K562 (cell line): ENCODE measurements around the gene PSMB2. TPM values are rescaled to one million over a fixed set of nuclear protein-coding genes. Genes with fewer than 3 reads are reported as not detected.

Experiments
- BRCA1 ChIP-seq, 2 experiments: fragments of 450-650 bp in 1 of 2; sonication (generic) in 1 of 2; formaldehyde crosslinking in 1 of 2; IDR thresholded peaks; 2 replicates each; pipeline versions ENCODE4 v1.5.0 to v1.6.1; 2017 to 2020; ENCODE audit warnings: mild to moderate bottlenecking in 1 of 2, missing genetic modification reagents in 1 of 2
- CHD4 ChIP-seq: fragments of 200-600 bp; sonication (generic); IDR thresholded peaks from 3 replicates; pipeline ENCODE4 v1.6.1; 2012; ENCODE audit warnings: low read depth, mild to moderate bottlenecking, mixed read lengths, low read length, inconsistent platforms; ENCODE audit not compliant: insufficient read depth, insufficient replicate concordance, poor library complexity, severe bottlenecking
- FOXJ3 ChIP-seq: sonication (generic); formaldehyde crosslinking; IDR thresholded peaks from 2 replicates; pipeline ENCODE4 v1.4.0; 2020; ENCODE audit warnings: mild to moderate bottlenecking, missing genetic modification reagents
- NR1H2 ChIP-seq: sonication (generic); formaldehyde crosslinking; IDR thresholded peaks from 2 replicates; pipeline ENCODE4 v1.4.0; 2020; ENCODE audit warnings: mild to moderate bottlenecking, missing genetic modification reagents
- PHF20 ChIP-seq: fragments of 450-650 bp; IDR thresholded peaks from 2 replicates; pipeline ENCODE4 v1.6.1; 2018; ENCODE audit not compliant: partially characterized antibody
- TAF7 ChIP-seq: fragments of 450-650 bp; IDR thresholded peaks from 2 replicates; pipeline ENCODE4 v1.6.1; 2016; ENCODE audit warnings: missing genetic modification characterization, missing compliant biosample characterization
- ZNF431 ChIP-seq: sonication (generic); formaldehyde crosslinking; IDR thresholded peaks from 2 replicates; pipeline ENCODE4 v1.8.0; 2022; ENCODE audit warnings: mild to moderate bottlenecking, missing genetic modification reagents
- ZNF778 ChIP-seq: fragments of 450-650 bp; formaldehyde crosslinking; IDR thresholded peaks from 2 replicates; pipeline ENCODE4 v1.4.0; 2020; ENCODE audit warnings: mild to moderate bottlenecking, moderate library complexity
- polyA plus RNA-seq, 8 experiments: library from polyadenylated mRNA; depleted of rRNA in 4 of 8; stranded (reverse) in 5 of 8; unstranded in 3 of 8; fragments of >200 nt; fragmentation: Nextera tagmentation in 2 of 8; fragmentation: Illumina TruSeq in 1 of 8; extraction: Ambion mirVana in 2 of 8; extraction: Trizol in 1 of 8; gene quantifications; 2 replicates each; pipeline versions ENCODE4 v1.2.1 to v1.2.3, GENCODE V29; 2011 to 2014; ENCODE audit warnings: inconsistent platforms in 1 of 8, missing spikeins in 1 of 8
- total RNA-seq, 7 experiments: library from RNA; depleted of rRNA in 6 of 7; stranded (reverse); fragments of >200 nt in 6 of 7; fragmentation: Illumina TruSeq in 2 of 7; extraction: Trizol in 2 of 7; gene quantifications; 2 replicates each; pipeline versions ENCODE4 v1.2.1 to v1.2.3, GENCODE V29; 2011 to 2021; ENCODE audit warnings: low replicate concordance in 1 of 7
- TF ChIP-seq, protein P1 (sequence below): fragments of 200-800 bp; sonication (Bioruptor generic); IDR thresholded peaks from 2 replicates; pipeline ENCODE4 v1.6.1; 2016; ENCODE audit warnings: missing genetic modification characterization, missing compliant biosample characterization
- TF ChIP-seq, protein P2 (sequence below), 2 experiments: IDR thresholded peaks; 2 replicates each; pipeline ENCODE4 v1.6.1; 2011; ENCODE audit warnings: borderline replicate concordance in 1 of 2, control low read depth in 1 of 2, low read depth in 1 of 2, low read length in 1 of 2, mild to moderate bottlenecking in 1 of 2, mixed read lengths in 1 of 2, moderate library complexity in 1 of 2; ENCODE audit not compliant: insufficient read depth in 1 of 2, insufficient read length in 1 of 2, poor library complexity in 1 of 2, severe bottlenecking in 1 of 2; ENCODE audit errors: extremely low read depth in 1 of 2

PSMB2 gene
- total and polyA plus RNA-seq, 9 of the 15 experiments (the other 6 are each of a cell fraction or from before 2014, with no cell fraction given), result 71.7 to 543 (median 165) TPM

DNA sequence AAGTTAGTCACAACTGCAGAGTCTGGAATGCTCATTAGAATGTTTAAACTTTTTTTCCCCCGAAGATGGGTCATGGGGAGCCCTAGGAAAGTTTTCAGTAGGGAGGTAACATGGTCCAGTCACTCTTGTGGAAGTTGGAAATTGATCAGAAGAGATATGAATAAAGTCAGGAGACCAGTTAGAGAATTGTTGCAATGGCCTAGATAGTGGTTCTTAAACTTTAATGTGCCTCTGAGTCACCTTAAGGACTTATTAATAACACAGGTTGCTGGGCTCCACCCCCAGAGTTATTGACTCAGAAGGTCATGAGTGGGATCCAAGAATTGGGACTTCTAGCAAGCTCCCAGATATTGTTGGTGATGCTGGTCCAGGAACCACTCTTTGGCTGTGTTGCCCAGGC, 71.4 kb downstream of the PSMB2 start (continued):
- TF ChIP-seq, protein P1, sequence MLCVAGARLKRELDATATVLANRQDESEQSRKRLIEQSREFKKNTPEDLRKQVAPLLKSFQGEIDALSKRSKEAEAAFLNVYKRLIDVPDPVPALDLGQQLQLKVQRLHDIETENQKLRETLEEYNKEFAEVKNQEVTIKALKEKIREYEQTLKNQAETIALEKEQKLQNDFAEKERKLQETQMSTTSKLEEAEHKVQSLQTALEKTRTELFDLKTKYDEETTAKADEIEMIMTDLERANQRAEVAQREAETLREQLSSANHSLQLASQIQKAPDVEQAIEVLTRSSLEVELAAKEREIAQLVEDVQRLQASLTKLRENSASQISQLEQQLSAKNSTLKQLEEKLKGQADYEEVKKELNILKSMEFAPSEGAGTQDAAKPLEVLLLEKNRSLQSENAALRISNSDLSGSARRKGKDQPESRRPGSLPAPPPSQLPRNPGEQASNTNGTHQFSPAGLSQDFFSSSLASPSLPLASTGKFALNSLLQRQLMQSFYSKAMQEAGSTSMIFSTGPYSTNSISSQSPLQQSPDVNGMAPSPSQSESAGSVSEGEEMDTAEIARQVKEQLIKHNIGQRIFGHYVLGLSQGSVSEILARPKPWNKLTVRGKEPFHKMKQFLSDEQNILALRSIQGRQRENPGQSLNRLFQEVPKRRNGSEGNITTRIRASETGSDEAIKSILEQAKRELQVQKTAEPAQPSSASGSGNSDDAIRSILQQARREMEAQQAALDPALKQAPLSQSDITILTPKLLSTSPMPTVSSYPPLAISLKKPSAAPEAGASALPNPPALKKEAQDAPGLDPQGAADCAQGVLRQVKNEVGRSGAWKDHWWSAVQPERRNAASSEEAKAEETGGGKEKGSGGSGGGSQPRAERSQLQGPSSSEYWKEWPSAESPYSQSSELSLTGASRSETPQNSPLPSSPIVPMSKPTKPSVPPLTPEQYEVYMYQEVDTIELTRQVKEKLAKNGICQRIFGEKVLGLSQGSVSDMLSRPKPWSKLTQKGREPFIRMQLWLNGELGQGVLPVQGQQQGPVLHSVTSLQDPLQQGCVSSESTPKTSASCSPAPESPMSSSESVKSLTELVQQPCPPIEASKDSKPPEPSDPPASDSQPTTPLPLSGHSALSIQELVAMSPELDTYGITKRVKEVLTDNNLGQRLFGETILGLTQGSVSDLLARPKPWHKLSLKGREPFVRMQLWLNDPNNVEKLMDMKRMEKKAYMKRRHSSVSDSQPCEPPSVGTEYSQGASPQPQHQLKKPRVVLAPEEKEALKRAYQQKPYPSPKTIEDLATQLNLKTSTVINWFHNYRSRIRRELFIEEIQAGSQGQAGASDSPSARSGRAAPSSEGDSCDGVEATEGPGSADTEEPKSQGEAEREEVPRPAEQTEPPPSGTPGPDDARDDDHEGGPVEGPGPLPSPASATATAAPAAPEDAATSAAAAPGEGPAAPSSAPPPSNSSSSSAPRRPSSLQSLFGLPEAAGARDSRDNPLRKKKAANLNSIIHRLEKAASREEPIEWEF (CRISPR knock-in tag), result no peak
- TF ChIP-seq, protein P2, sequence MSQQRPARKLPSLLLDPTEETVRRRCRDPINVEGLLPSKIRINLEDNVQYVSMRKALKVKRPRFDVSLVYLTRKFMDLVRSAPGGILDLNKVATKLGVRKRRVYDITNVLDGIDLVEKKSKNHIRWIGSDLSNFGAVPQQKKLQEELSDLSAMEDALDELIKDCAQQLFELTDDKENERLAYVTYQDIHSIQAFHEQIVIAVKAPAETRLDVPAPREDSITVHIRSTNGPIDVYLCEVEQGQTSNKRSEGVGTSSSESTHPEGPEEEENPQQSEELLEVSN (IDR thresholded peaks at IDR 0.05; ENCODE audit: borderline replicate concordance in 1 of 2, extremely low read depth in 1 of 2, insufficient read depth in 1 of 2, insufficient read length in 1 of 2, low read depth in 1 of 2, low read length in 1 of 2, poor library complexity in 1 of 2, severe bottlenecking in 1 of 2), result no peak
- TF ChIP-seq PHF20 (no peak), ZNF431 (CRISPR knock-in tag) (no peak), FOXJ3 (CRISPR knock-in tag) (no peak), CHD4 (no peak), TAF7 (tag) (no peak), NR1H2 (CRISPR knock-in tag) (no peak), BRCA1 (IDR thresholded peaks at IDR 0.05) (no peak), BRCA1 (CRISPR knock-in tag; IDR thresholded peaks at IDR 0.05) (no peak), ZNF778 (CRISPR knock-in tag) (no peak)
- TF ChIP-seq, all 486 proteins: peak for 0
